BLaER1 treated with 17β-estradiol and CSF1 and Interleukin-3, amounts not matched to agents 10 nM and 100 nM (cell line): ENCODE measurements around the gene SLC37A1.

ENCODE experiments used
- H3K27ac ChIP-seq, 11 experiments: shearing (Covaris generic); formaldehyde crosslinking; 2 replicates each; pipeline ENCODE4 v1.8.1; 2022
- H3K27me3 ChIP-seq, 11 experiments: shearing (Covaris generic); formaldehyde crosslinking; 2 replicates each; pipeline ENCODE4 v1.8.1; 2022
- H3K36me3 ChIP-seq, 11 experiments: shearing (Covaris generic); formaldehyde crosslinking; 2 replicates each; pipeline ENCODE4 v1.8.1; 2022
- H3K4me1 ChIP-seq, 10 experiments: shearing (Covaris generic); formaldehyde crosslinking; 2 replicates each; pipeline ENCODE4 v1.8.1; 2022
- H3K4me2 ChIP-seq, 11 experiments: shearing (Covaris generic); formaldehyde crosslinking; 2 replicates each; pipeline ENCODE4 v1.8.1; 2022
- H3K4me3 ChIP-seq, 10 experiments: shearing (Covaris generic); formaldehyde crosslinking; 2 replicates each; pipeline ENCODE4 v1.8.1; 2022
- H3K9ac ChIP-seq, 11 experiments: shearing (Covaris generic); formaldehyde crosslinking; 2 replicates each; pipeline ENCODE4 v1.8.1; 2022
- H3K9me3 ChIP-seq, 11 experiments: shearing (Covaris generic); formaldehyde crosslinking; replicated peaks in 1 of 11; 2 replicates each; pipeline ENCODE4 v1.8.1; 2022
- H4K20me1 ChIP-seq, 11 experiments: shearing (Covaris generic); formaldehyde crosslinking; 2 replicates each; pipeline ENCODE4 v1.8.1; 2022
- Cebpa-rat ChIP-seq, 11 experiments: shearing (Covaris generic); IDR thresholded peaks; 2 replicates each; pipeline ENCODE4 v1.8.1; 2022

Gene SLC37A1

GRCh38 chr21:42556960-42557359 lies 43.3 kb downstream of the SLC37A1 start:
- Histone ChIP-seq H4K20me1 (peaks cover 0 to 28% (median 8%) of the 10 kb centered on the region in 11 experiments; a peak in 10 of 22 replicates), H3K9ac (peak overlapping the region in 4 of 11 experiments; percentile 5 to 40 (median 11); a peak in 3 of 22 replicates), H3K27ac (peak overlapping the region in 4 of 11 experiments; percentile 0 to 16 (median 6); a peak in 1 of 22 replicates), H3K36me3 (peaks cover 0 to 9% (median 0%) of the 10 kb centered on the region in 11 experiments; a peak in 6 of 22 replicates), H3K4me2 (peak overlapping the region; percentile 54 to 87 (median 80)), H3K27me3 (peaks cover 0 to 16% (median 0%) of the 10 kb centered on the region in 11 experiments; a peak in 4 of 22 replicates), H3K9me3 (no peaks in the 10 kb centered on the region), H3K4me3 (no peak overlapping the region), H3K4me1 (peaks cover 21 to 92% (median 69%) of the 10 kb centered on the region in 10 experiments)
- no peak for TF ChIP-seq Cebpa-rat (IDR thresholded peaks at IDR 0.05)

DNA sequence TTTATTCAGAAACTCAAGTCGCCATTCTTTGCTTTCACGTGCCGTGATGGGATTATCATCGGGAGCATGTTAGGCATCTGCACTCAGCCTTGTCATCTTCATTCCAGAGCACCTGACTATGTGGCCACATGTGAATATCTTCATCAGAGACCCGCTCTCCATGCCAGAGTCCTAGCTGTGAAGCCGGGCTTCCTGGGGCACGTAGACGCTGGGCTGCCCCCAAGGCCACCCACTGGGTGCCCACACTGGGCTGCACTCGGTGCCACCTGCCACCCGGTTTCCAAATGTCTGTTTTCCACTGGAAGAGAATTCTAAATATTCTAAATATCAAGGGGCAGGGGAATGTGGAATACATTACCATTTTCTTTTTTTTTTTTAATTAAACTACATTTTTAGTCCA lies 43.8 kb downstream of the SLC37A1 start:
- H3K4me1 ChIP-seq: peaks cover 25 to 95% (median 73%) of the 10 kb centered on the region in 10 experiments
- H3K36me3 ChIP-seq: peaks cover 0 to 9% (median 0%) of the 10 kb centered on the region in 11 experiments; a peak in 6 of 22 replicates
- peak overlapping the region in 4 of 11 experiments; percentile 1 to 40 (median 8); a peak in 2 of 22 replicates for H3K9ac ChIP-seq
- peak overlapping the region; percentile 54 to 87 (median 80) for H3K4me2 ChIP-seq
- no peak overlapping the region for H3K4me3 ChIP-seq
- H3K27me3 ChIP-seq: peaks cover 0 to 19% (median 0%) of the 10 kb centered on the region in 11 experiments; a peak in 4 of 22 replicates
- 0 out of 22 replicates have a peak overlapping the region, but pooled peaks of 2 of the 11 experiments have one; percentile 0 to 14 for H3K27ac ChIP-seq
- H4K20me1 ChIP-seq: peaks cover 0 to 28% (median 8%) of the 10 kb centered on the region in 11 experiments; a peak in 10 of 22 replicates
- no peak for TF ChIP-seq Cebpa-rat (IDR thresholded peaks at IDR 0.05)
- H3K9me3 ChIP-seq: no peaks in the 10 kb centered on the region

- no peak overlapping the region for H3K4me3 ChIP-seq
- H3K27ac ChIP-seq: no peak overlapping the region
- H4K20me1 ChIP-seq: peaks cover 0 to 29% (median 8%) of the 10 kb centered on the region in 11 experiments; a peak in 10 of 22 replicates
- H3K27me3 ChIP-seq: peaks cover 0 to 19% (median 0%) of the 10 kb centered on the region in 11 experiments; a peak in 4 of 22 replicates
- H3K9ac ChIP-seq: no peak overlapping the region
- H3K4me2 ChIP-seq: peak overlapping the region in 6 of 11 experiments; percentile 19 to 86 (median 44); a peak in 9 of 22 replicates
- H3K36me3 ChIP-seq: peaks cover 0 to 9% (median 2%) of the 10 kb centered on the region in 11 experiments; a peak in 7 of 22 replicates
- no peaks in the 10 kb centered on the region for H3K9me3 ChIP-seq
- peaks cover 25 to 95% (median 78%) of the 10 kb centered on the region in 10 experiments for H3K4me1 ChIP-seq
- TF ChIP-seq Cebpa-rat (IDR thresholded peaks at IDR 0.05): no peak
These were observed 44.7 kb downstream of the SLC37A1 start for GRCh38 chr21:42558368-42558767.

- TF ChIP-seq Cebpa-rat (IDR thresholded peaks at IDR 0.05): no peak
- peaks cover 0 to 29% (median 8%) of the 10 kb centered on the region in 11 experiments; a peak in 10 of 22 replicates for H4K20me1 ChIP-seq
- peaks cover 0 to 14% (median 6%) of the 10 kb centered on the region in 11 experiments; a peak in 8 of 22 replicates for H3K36me3 ChIP-seq
- H3K4me1 ChIP-seq: peaks cover 29 to 95% (median 78%) of the 10 kb centered on the region in 10 experiments
- H3K27ac ChIP-seq: no peak overlapping the region
- H3K27me3 ChIP-seq: peaks cover 0 to 19% (median 0%) of the 10 kb centered on the region in 11 experiments; a peak in 4 of 22 replicates
- H3K4me2 ChIP-seq: peak overlapping the region in 7 of 11 experiments; percentile 19 to 47 (median 38); a peak in 12 of 22 replicates
- no peaks in the 10 kb centered on the region for H3K9me3 ChIP-seq
- H3K9ac ChIP-seq: no peak overlapping the region
- H3K4me3 ChIP-seq: no peak overlapping the region
These were observed 45.2 kb downstream of the SLC37A1 start for GRCh38 chr21:42558846-42559245.

- no peak overlapping the region for H3K27ac ChIP-seq
- TF ChIP-seq Cebpa-rat (IDR thresholded peaks at IDR 0.05): no peak
- peaks cover 0 to 18% (median 5%) of the 10 kb centered on the region in 11 experiments; a peak in 8 of 22 replicates for H3K36me3 ChIP-seq
- no peaks in the 10 kb centered on the region for H3K9me3 ChIP-seq
- H3K4me2 ChIP-seq: peak overlapping the region in 5 of 11 experiments; percentile 19 to 47 (median 38); a peak in 6 of 22 replicates
- no peak overlapping the region for H3K4me3 ChIP-seq
- no peak overlapping the region for H3K9ac ChIP-seq
- peaks cover 0 to 19% (median 0%) of the 10 kb centered on the region in 11 experiments; a peak in 4 of 22 replicates for H3K27me3 ChIP-seq
- H4K20me1 ChIP-seq: peaks cover 0 to 29% (median 8%) of the 10 kb centered on the region in 11 experiments; a peak in 10 of 22 replicates
- H3K4me1 ChIP-seq: peaks cover 30 to 93% (median 78%) of the 10 kb centered on the region in 10 experiments
These were observed 45.7 kb downstream of the SLC37A1 start for GRCh38 chr21:42559326-42559725.

DNA sequence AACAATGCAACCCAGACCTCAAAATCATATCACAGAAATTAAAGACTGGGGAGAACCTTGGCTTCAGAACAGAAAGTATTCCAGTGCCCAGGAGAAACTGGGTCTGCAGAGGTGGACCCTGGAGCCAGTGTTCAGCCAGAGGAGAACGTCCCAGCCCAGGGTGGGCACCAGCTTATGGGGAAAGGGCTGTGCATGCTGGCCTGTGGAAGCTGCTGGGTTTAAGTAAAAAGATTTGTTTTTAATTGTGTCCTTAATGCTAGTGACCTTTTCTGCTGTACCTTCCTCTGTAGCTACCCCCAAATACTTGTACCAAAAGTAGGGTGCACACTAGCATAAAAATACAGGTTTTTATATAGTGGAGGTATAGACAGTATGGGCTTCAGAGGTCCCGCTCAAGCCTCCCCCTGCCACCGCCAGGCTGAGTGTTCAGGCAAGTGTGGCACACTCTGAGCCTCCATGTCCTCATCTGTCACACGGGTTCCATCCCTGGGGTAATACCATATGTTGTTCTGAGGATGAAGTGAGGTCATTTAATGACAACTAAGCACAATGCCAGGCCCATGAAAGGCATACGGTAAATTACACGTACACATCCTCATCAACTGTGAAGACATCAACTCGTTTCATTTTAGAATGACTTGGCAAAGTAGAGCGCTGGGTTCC lies 47.0 kb downstream of the SLC37A1 start:
- Histone ChIP-seq H3K4me3 (no peak overlapping the region), H3K4me1 (peaks cover 30 to 83% (median 72%) of the 10 kb centered on the region in 10 experiments), H3K36me3 (peaks cover 0 to 30% (median 13%) of the 10 kb centered on the region in 11 experiments; a peak in 10 of 22 replicates), H3K9ac (no peak overlapping the region), H3K27ac (no peak overlapping the region), H3K27me3 (peaks cover 0 to 19% (median 0%) of the 10 kb centered on the region in 11 experiments; a peak in 4 of 22 replicates), H4K20me1 (peaks cover 0 to 28% (median 8%) of the 10 kb centered on the region in 11 experiments; a peak in 10 of 22 replicates), H3K4me2 (peak overlapping the region in 8 of 11 experiments; percentile 66 to 76 (median 73); a peak in 14 of 22 replicates), H3K9me3 (no peaks in the 10 kb centered on the region)
- TF ChIP-seq Cebpa-rat (IDR thresholded peaks at IDR 0.05): no peak

GRCh38 chr21:42561762-42562650 lies 48.4 kb downstream of the SLC37A1 start:
- peaks cover 0 to 14% (median under 1%) of the 10 kb centered on the region in 11 experiments; a peak in 7 of 22 replicates for H4K20me1 ChIP-seq
- peak overlapping the region; percentile 26 to 76 (median 69); a peak in 21 of 22 replicates for H3K4me2 ChIP-seq
- no peak for TF ChIP-seq Cebpa-rat (IDR thresholded peaks at IDR 0.05)
- no peaks in the 10 kb centered on the region for H3K9me3 ChIP-seq
- H3K27ac ChIP-seq: peak overlapping the region in 1 of 11 experiments; percentile 4; a peak in 1 of 22 replicates
- H3K4me1 ChIP-seq: peaks cover 21 to 77% (median 60%) of the 10 kb centered on the region in 10 experiments
- H3K4me3 ChIP-seq: no peak overlapping the region
- H3K36me3 ChIP-seq: peaks cover 0 to 39% (median 15%) of the 10 kb centered on the region in 11 experiments; a peak in 11 of 22 replicates
- 0 out of 22 replicates have a peak overlapping the region, but pooled peaks of 1 of the 11 experiments have one; percentile 27 for H3K9ac ChIP-seq
- H3K27me3 ChIP-seq: peaks cover 0 to 9% (median 0%) of the 10 kb centered on the region in 11 experiments; a peak in 2 of 22 replicates

- Histone ChIP-seq H3K4me3 (no peak overlapping the region), H3K4me1 (peaks cover 15 to 70% (median 53%) of the 10 kb centered on the region in 10 experiments), H3K9me3 (no peaks in the 10 kb centered on the region), H3K27me3 (peaks cover 0 to 9% (median 0%) of the 10 kb centered on the region in 11 experiments; a peak in 2 of 22 replicates), H4K20me1 (peaks cover 0 to 9% (median 0%) of the 10 kb centered on the region in 11 experiments; a peak in 2 of 22 replicates), H3K4me2 (peak overlapping the region in 9 of 11 experiments; percentile 58 to 76 (median 72); a peak in 15 of 22 replicates), H3K27ac (no peak overlapping the region), H3K9ac (no peak overlapping the region), H3K36me3 (peaks cover 0 to 44% (median 15%) of the 10 kb centered on the region in 11 experiments; a peak in 11 of 22 replicates)
- no peak for TF ChIP-seq Cebpa-rat (IDR thresholded peaks at IDR 0.05)
These were observed 49.2 kb downstream of the SLC37A1 start for GRCh38 chr21:42562816-42563215.
